ENCODE measurements around the gene TANGO2. TPM values are rescaled to one million over a fixed set of nuclear protein-coding genes. Genes with fewer than 3 reads are reported as not detected.

The TANGO2 gene
- total RNA-seq, 1 experiment from 2014 or later, result 14.6 TPM

DNA sequence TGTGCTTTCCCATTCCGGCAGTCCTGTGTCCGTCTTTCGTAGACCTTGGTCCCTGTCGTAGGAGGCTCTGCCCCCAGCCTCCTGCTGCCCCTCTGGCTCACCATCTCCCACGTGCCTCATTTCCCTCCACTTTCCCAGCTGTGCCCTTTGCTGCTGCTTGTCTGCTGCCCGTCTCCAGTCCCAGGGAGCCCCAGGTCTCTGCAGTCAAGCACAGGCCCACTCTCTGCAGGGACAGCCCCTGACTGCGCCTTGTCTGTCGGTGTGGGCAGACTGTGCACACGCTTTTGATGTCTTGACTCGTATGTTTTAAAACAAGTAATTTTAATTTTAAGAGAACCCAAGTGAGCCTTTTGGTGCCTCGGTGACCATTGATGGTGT is 71.6 kb downstream of the TANGO2 start:
- Histone ChIP-seq H3K27me3 (ENCODE audit: insufficient read depth, low read length) (no peaks in the 10 kb centered on the region), H3K4me1 (ENCODE audit: insufficient read depth, low read length) (no peaks in the 10 kb centered on the region), H2BK120ac (ENCODE audit: low read depth, low read length, poor library complexity, severe bottlenecking) (no peak overlapping the region), H3K4ac (ENCODE audit: low read depth, low read length) (no peak overlapping the region), H3K56ac (ENCODE audit: insufficient read length, low read depth, low read length) (no peak overlapping the region), H2BK12ac (ENCODE audit: insufficient read length, low read depth, low read length) (no peak overlapping the region), H4K8ac (replicated peaks; ENCODE audit: insufficient read length, low read depth, low read length) (no peak overlapping the region), H4K5ac (ENCODE audit: insufficient read length, low read depth, low read length) (no peak overlapping the region), H4K20me1 (ENCODE audit: control insufficient read depth, insufficient read depth, insufficient read length) (no peaks in the 10 kb centered on the region), H3K79me2 (ENCODE audit: insufficient read depth, low read length) (no peaks in the 10 kb centered on the region), H2BK20ac (ENCODE audit: low read depth, low read length, poor library complexity, severe bottlenecking) (no peak overlapping the region), H3K27ac (ENCODE audit: insufficient read length, low read depth, low read length) (no peak overlapping the region), H3K9ac (ENCODE audit: extremely low read depth, insufficient read length, low read length) (no peak overlapping the region), H2AFZ (ENCODE audit: low read length) (no peak overlapping the region), H3K9me3 (ENCODE audit: control insufficient read depth, low read depth, low read length) (no peaks in the 10 kb centered on the region), H4K91ac (ENCODE audit: insufficient read length, low read depth, low read length) (no peak overlapping the region), H2BK5ac (ENCODE audit: insufficient read length, low read length) (no peak overlapping the region), H3K79me1 (ENCODE audit: insufficient read depth, low read depth, low read length, poor library complexity, severe bottlenecking) (peaks cover 2% of the 10 kb centered on the region), H3K14ac (ENCODE audit: insufficient read depth, low read length) (no peak overlapping the region), H2BK15ac (ENCODE audit: low read depth, low read length) (no peak overlapping the region), H3K23me2 (ENCODE audit: insufficient read length, low read depth, low read length, poor library complexity, severe bottlenecking) (no peaks in the 10 kb centered on the region), H3K4me2 (ENCODE audit: insufficient read depth, insufficient read length, low read length) (no peak overlapping the region), H3K23ac (ENCODE audit: insufficient read length, low read depth, low read length) (no peak overlapping the region), H3T11ph (ENCODE audit: low read length) (no peak overlapping the region), H2AK5ac (ENCODE audit: insufficient read length, low read length) (no peak overlapping the region), H3K18ac (ENCODE audit: insufficient read length, low read depth, low read length) (no peak overlapping the region)
- no peak overlapping the region for H3K4me3 Mint-ChIP-seq
- no peak for TF ChIP-seq CTCF (conservative IDR thresholded peaks at IDR 0.05)
- peaks cover 81 to 100% (median 99%) of the 10 kb centered on the region in 3 experiments for H3K36me3 Mint-ChIP-seq (ENCODE audit: insufficient read depth in 1 of 3, low read depth in 3 of 3)
- no peaks in the 10 kb centered on the region for H3K9me3 Mint-ChIP-seq
- no CpG with 5 or more reads among the region's 11 CpGs for WGBS (ENCODE audit: extremely low coverage, insufficient read length, low lambda C conversion rate)
- H3K4me1 Mint-ChIP-seq, result no peaks in the 10 kb centered on the region
- no peaks in the 10 kb centered on the region; the same call in 1 of the 2 replicates for H3K27me3 Mint-ChIP-seq (ENCODE audit: low read depth)
- H3K27ac Mint-ChIP-seq, result no peak overlapping the region
- no peak for DNase-seq
